ENCODE results near the gene ZNF227. TPM values are rescaled to one million over a fixed set of nuclear protein-coding genes. Genes with fewer than 3 reads are reported as not detected.

ZNF227 gene
- total and polyA plus RNA-seq, 9 of the 15 experiments (the other 6 are each of a cell fraction or from before 2014, with no cell fraction given), result 3.0 to 15.1 (median 10.0) TPM

Other genes with a start within 250 kb of the ZNF227 start
Only the 7 nearest of the 14 such genes appear.
- gene ZNF284, start 140.4 kb upstream of the ZNF227 start, total RNA-seq (2014; rRNA removed), result 0.16 and 0.23 TPM in 2 replicates
- 0.22 and 0.29 TPM in 2 replicates for gene ZNF284, start 140.4 kb upstream of the ZNF227 start, total RNA-seq (2014; rRNA removed; fragmentation: Illumina TruSeq; extraction: Trizol)
- 0.18 and 0.19 TPM in 2 replicates for gene ZNF284, start 140.4 kb upstream of the ZNF227 start, total RNA-seq (2015; rRNA removed; fragmentation: Illumina TruSeq; extraction: Trizol)
- 0.18 and 0.24 TPM in 2 replicates for gene ZNF284, start 140.4 kb upstream of the ZNF227 start, total RNA-seq (2021)
- 0.04 and 0.07 TPM in 2 replicates for gene ZNF284, start 140.4 kb upstream of the ZNF227 start, polyA plus RNA-seq (2011; rRNA removed)
- 0.10 and 0.17 TPM in 2 replicates for gene ZNF284, start 140.4 kb upstream of the ZNF227 start, polyA plus RNA-seq (2014; fragmentation: Illumina TruSeq; extraction: Trizol)
- under 1 TPM; 0.13 to 0.20 TPM for gene ZNF284, start 140.4 kb upstream of the ZNF227 start, polyA plus RNA-seq (2014; fragmentation: Nextera tagmentation; extraction: Ambion mirVana)
- gene ZNF284, start 140.4 kb upstream of the ZNF227 start, polyA plus RNA-seq (2014; rRNA removed), result 0.03 and 0.20 TPM in 2 replicates
- 6.5 and 6.9 TPM in 2 replicates for gene ZNF224, start 118.2 kb upstream of the ZNF227 start, total RNA-seq (2014; rRNA removed)
- 10.7 and 14.7 TPM in 2 replicates for gene ZNF224, start 118.2 kb upstream of the ZNF227 start, total RNA-seq (2014; rRNA removed; fragmentation: Illumina TruSeq; extraction: Trizol)
- 9.2 and 11.2 TPM in 2 replicates for gene ZNF224, start 118.2 kb upstream of the ZNF227 start, total RNA-seq (2015; rRNA removed; fragmentation: Illumina TruSeq; extraction: Trizol)
- gene ZNF224, start 118.2 kb upstream of the ZNF227 start, total RNA-seq (2021), result 7.3 and 10.0 TPM in 2 replicates
- gene ZNF224, start 118.2 kb upstream of the ZNF227 start, polyA plus RNA-seq (2011; rRNA removed), result 13.8 and 15.6 TPM in 2 replicates
- 7.9 and 8.7 TPM in 2 replicates for gene ZNF224, start 118.2 kb upstream of the ZNF227 start, polyA plus RNA-seq (2014; fragmentation: Illumina TruSeq; extraction: Trizol)
- 1 to 10 TPM; 4.4 to 7.1 TPM for gene ZNF224, start 118.2 kb upstream of the ZNF227 start, polyA plus RNA-seq (2014; fragmentation: Nextera tagmentation; extraction: Ambion mirVana)
- gene ZNF224, start 118.2 kb upstream of the ZNF227 start, polyA plus RNA-seq (2014; rRNA removed), result 9.1 and 12.2 TPM in 2 replicates
- 1.5 and 1.6 TPM in 2 replicates for gene ZNF225, start 99.1 kb upstream of the ZNF227 start, total RNA-seq (2014; rRNA removed)
- 3.9 and 5.3 TPM in 2 replicates for gene ZNF225, start 99.1 kb upstream of the ZNF227 start, total RNA-seq (2014; rRNA removed; fragmentation: Illumina TruSeq; extraction: Trizol)
- 2.1 and 2.7 TPM in 2 replicates for gene ZNF225, start 99.1 kb upstream of the ZNF227 start, total RNA-seq (2015; rRNA removed; fragmentation: Illumina TruSeq; extraction: Trizol)
- gene ZNF225, start 99.1 kb upstream of the ZNF227 start, total RNA-seq (2021), result 2.3 and 4.2 TPM in 2 replicates
- 1.8 and 2.5 TPM in 2 replicates for gene ZNF225, start 99.1 kb upstream of the ZNF227 start, polyA plus RNA-seq (2011; rRNA removed)
- 1.5 and 1.8 TPM in 2 replicates for gene ZNF225, start 99.1 kb upstream of the ZNF227 start, polyA plus RNA-seq (2014; fragmentation: Illumina TruSeq; extraction: Trizol)
- 1 to 10 TPM; 1.4 to 2.2 TPM for gene ZNF225, start 99.1 kb upstream of the ZNF227 start, polyA plus RNA-seq (2014; fragmentation: Nextera tagmentation; extraction: Ambion mirVana)
- gene ZNF225, start 99.1 kb upstream of the ZNF227 start, polyA plus RNA-seq (2014; rRNA removed), result 0.84 and 1.9 TPM in 2 replicates
- 0.69 and 0.82 TPM in 2 replicates for gene ZNF234, start 71.0 kb upstream of the ZNF227 start, total RNA-seq (2014; rRNA removed)
- gene ZNF234, start 71.0 kb upstream of the ZNF227 start, total RNA-seq (2014; rRNA removed; fragmentation: Illumina TruSeq; extraction: Trizol), result 2.7 and 2.9 TPM in 2 replicates
- gene ZNF234, start 71.0 kb upstream of the ZNF227 start, total RNA-seq (2015; rRNA removed; fragmentation: Illumina TruSeq; extraction: Trizol), result 1.4 and 1.6 TPM in 2 replicates
- gene ZNF234, start 71.0 kb upstream of the ZNF227 start, total RNA-seq (2021), result 1.6 and 1.9 TPM in 2 replicates
- 1.1 and 1.6 TPM in 2 replicates for gene ZNF234, start 71.0 kb upstream of the ZNF227 start, polyA plus RNA-seq (2011; rRNA removed)
- 1.2 and 1.9 TPM in 2 replicates for gene ZNF234, start 71.0 kb upstream of the ZNF227 start, polyA plus RNA-seq (2014; fragmentation: Illumina TruSeq; extraction: Trizol)
- gene ZNF234, start 71.0 kb upstream of the ZNF227 start, polyA plus RNA-seq (2014; fragmentation: Nextera tagmentation; extraction: Ambion mirVana), result 1 to 10 TPM; 1.5 to 1.9 TPM
- 0.85 and 2.0 TPM in 2 replicates for gene ZNF234, start 71.0 kb upstream of the ZNF227 start, polyA plus RNA-seq (2014; rRNA removed)
- 6.2 and 6.5 TPM in 2 replicates for gene ZNF226, start 47.4 kb upstream of the ZNF227 start, total RNA-seq (2014; rRNA removed)
- gene ZNF226, start 47.4 kb upstream of the ZNF227 start, total RNA-seq (2014; rRNA removed; fragmentation: Illumina TruSeq; extraction: Trizol), result 9.3 and 12.0 TPM in 2 replicates
- gene ZNF226, start 47.4 kb upstream of the ZNF227 start, total RNA-seq (2015; rRNA removed; fragmentation: Illumina TruSeq; extraction: Trizol), result 5.7 and 6.2 TPM in 2 replicates
- gene ZNF226, start 47.4 kb upstream of the ZNF227 start, total RNA-seq (2021), result 8.2 and 8.5 TPM in 2 replicates
- gene ZNF226, start 47.4 kb upstream of the ZNF227 start, polyA plus RNA-seq (2011; rRNA removed), result 5.8 and 9.8 TPM in 2 replicates
- 7.1 and 9.0 TPM in 2 replicates for gene ZNF226, start 47.4 kb upstream of the ZNF227 start, polyA plus RNA-seq (2014; fragmentation: Illumina TruSeq; extraction: Trizol)
- 10 to 100 TPM; 18.0 to 19.4 TPM for gene ZNF226, start 47.4 kb upstream of the ZNF227 start, polyA plus RNA-seq (2014; fragmentation: Nextera tagmentation; extraction: Ambion mirVana)
- 9.2 and 15.5 TPM in 2 replicates for gene ZNF226, start 47.4 kb upstream of the ZNF227 start, polyA plus RNA-seq (2014; rRNA removed)
- gene ZNF233, start 47.4 kb downstream of the ZNF227 start, total RNA-seq (2014; rRNA removed), result 0.08 and 0.14 TPM in 2 replicates
- 0.18 and 0.26 TPM in 2 replicates for gene ZNF233, start 47.4 kb downstream of the ZNF227 start, total RNA-seq (2014; rRNA removed; fragmentation: Illumina TruSeq; extraction: Trizol)
- 0.14 and 0.15 TPM in 2 replicates for gene ZNF233, start 47.4 kb downstream of the ZNF227 start, total RNA-seq (2015; rRNA removed; fragmentation: Illumina TruSeq; extraction: Trizol)
- gene ZNF233, start 47.4 kb downstream of the ZNF227 start, total RNA-seq (2021), result 0.16 TPM in 1 of 2 replicates, not detected in the other
- 0.03 and 0.20 TPM in 2 replicates for gene ZNF233, start 47.4 kb downstream of the ZNF227 start, polyA plus RNA-seq (2011; rRNA removed)
- 0.15 and 0.17 TPM in 2 replicates for gene ZNF233, start 47.4 kb downstream of the ZNF227 start, polyA plus RNA-seq (2014; fragmentation: Illumina TruSeq; extraction: Trizol)
- under 1 TPM; 0.23 to 0.28 TPM for gene ZNF233, start 47.4 kb downstream of the ZNF227 start, polyA plus RNA-seq (2014; fragmentation: Nextera tagmentation; extraction: Ambion mirVana)
- 0.08 TPM in 2 replicates for gene ZNF233, start 47.4 kb downstream of the ZNF227 start, polyA plus RNA-seq (2014; rRNA removed)
- gene ZNF235, start 92.5 kb downstream of the ZNF227 start, total RNA-seq (2014; rRNA removed), result 0.68 and 1.9 TPM in 2 replicates
- gene ZNF235, start 92.5 kb downstream of the ZNF227 start, total RNA-seq (2014; rRNA removed; fragmentation: Illumina TruSeq; extraction: Trizol), result 2.4 and 2.5 TPM in 2 replicates
- gene ZNF235, start 92.5 kb downstream of the ZNF227 start, total RNA-seq (2015; rRNA removed; fragmentation: Illumina TruSeq; extraction: Trizol), result 2.0 and 2.2 TPM in 2 replicates
- gene ZNF235, start 92.5 kb downstream of the ZNF227 start, total RNA-seq (2021), result 1.1 TPM in 2 replicates
- gene ZNF235, start 92.5 kb downstream of the ZNF227 start, polyA plus RNA-seq (2011; rRNA removed), result 1.0 and 2.9 TPM in 2 replicates
- 1.1 and 1.7 TPM in 2 replicates for gene ZNF235, start 92.5 kb downstream of the ZNF227 start, polyA plus RNA-seq (2014; fragmentation: Illumina TruSeq; extraction: Trizol)
- gene ZNF235, start 92.5 kb downstream of the ZNF227 start, polyA plus RNA-seq (2014; fragmentation: Nextera tagmentation; extraction: Ambion mirVana), result 1 to 10 TPM in 1 of 2 experiments, under 1 TPM in 1; 0.99 to 1.3 TPM
- 0.38 and 0.88 TPM in 2 replicates for gene ZNF235, start 92.5 kb downstream of the ZNF227 start, polyA plus RNA-seq (2014; rRNA removed)